ENCODE results near the gene TGM2. TPM values are rescaled to one million over a fixed set of nuclear protein-coding genes. Genes with fewer than 3 reads are reported as not detected.

TGM2 gene
- total RNA-seq, 1 donor from 2014 or later, result 135 TPM

DNA sequence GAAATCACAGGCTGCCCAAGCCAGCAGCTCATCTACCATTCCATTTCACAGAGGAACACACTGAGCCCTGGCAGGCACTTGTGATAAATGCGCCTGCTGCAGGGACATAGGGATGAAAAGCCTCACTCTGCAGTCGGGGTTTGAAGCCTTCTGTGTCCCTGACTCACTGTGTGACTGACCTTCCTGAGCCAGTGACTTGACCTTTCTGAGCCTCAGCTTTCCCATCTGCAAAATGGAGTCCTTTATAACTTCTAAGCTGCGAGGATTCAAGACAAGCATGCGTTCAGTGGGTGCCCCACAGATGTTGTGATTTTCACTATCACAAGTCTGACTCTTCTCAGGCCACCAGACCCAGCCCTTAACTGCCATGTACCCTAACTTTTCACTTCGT lies 5.5 kb downstream of the TGM2 start:
- Histone ChIP-seq H3K27me3 (ENCODE audit: control insufficient read depth, insufficient read depth, low read length) (no peaks in the 10 kb centered on the region), H3K4me3 (ENCODE audit: low read depth, low read length) (no peak overlapping the region), H3K36me3 (ENCODE audit: control insufficient read depth, insufficient read depth, low read length) (no peaks in the 10 kb centered on the region)
- no peak for DNase-seq (ENCODE audit: low read depth)
- TF ChIP-seq CTCF (IDR thresholded peaks at IDR 0.05; ENCODE audit: insufficient read depth, low read length, poor library complexity, severe bottlenecking), result no peak

GRCh38 chr20:38158701-38159351 lies 6.2 kb downstream of the TGM2 start:
- no peak for DNase-seq (ENCODE audit: low read depth)
- Histone ChIP-seq H3K4me3 (ENCODE audit: low read depth, low read length) (no peak overlapping the region), H3K36me3 (ENCODE audit: control insufficient read depth, insufficient read depth, low read length) (no peaks in the 10 kb centered on the region), H3K27me3 (ENCODE audit: control insufficient read depth, insufficient read depth, low read length) (no peaks in the 10 kb centered on the region)
- no peak for TF ChIP-seq CTCF (IDR thresholded peaks at IDR 0.05; ENCODE audit: insufficient read depth, low read length, poor library complexity, severe bottlenecking)

DNA sequence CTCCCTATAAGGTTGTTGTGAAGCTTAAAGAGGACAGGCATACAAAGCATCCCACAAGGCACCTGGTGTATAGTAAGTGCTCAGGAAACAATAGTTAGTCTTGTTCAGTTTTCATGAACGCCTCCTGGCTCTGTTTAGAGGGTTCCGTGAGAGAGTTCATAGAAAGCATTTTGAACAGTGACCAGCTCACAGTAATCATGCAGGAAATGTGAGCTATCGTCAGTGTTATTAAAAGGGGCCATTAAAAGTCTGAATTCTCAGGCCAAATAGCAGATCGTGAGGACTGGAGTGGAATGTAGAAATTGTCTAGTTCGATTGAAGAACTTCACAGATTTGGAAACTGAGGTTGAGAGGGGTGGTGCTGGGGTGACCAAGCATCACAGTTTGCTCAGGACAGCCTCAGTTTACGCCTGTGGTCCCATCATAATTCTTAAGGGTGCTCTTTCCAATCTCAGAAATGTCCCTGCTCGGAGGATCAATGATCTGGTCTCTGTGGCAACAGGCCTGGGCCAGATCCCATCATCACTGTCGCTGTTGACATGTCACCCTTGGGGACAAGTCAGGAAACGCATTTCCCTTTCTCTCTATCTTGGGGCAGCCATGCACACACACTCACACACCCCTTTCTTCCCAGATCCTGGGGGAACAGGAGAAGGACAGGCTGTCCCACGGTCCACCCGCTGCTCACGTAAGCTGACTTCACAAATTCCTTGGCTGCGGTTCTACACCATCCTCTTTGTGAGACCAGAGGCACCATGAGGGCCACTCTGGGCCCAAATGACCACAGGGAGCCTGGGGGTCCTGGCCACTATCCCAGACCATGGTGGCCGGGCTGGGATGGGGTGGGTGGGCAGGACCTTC lies 7.2 kb downstream of the TGM2 start:
- no peaks in the 10 kb centered on the region for H3K36me3 ChIP-seq (ENCODE audit: control insufficient read depth, insufficient read depth, low read length)

GRCh38 chr20:38156888-38157634 lies 8.0 kb downstream of the TGM2 start:
- Histone ChIP-seq H3K4me3 (ENCODE audit: low read depth, low read length) (no peak overlapping the region), H3K27me3 (ENCODE audit: control insufficient read depth, insufficient read depth, low read length) (no peaks in the 10 kb centered on the region), H3K36me3 (ENCODE audit: control insufficient read depth, insufficient read depth, low read length) (no peaks in the 10 kb centered on the region)
- no peak for TF ChIP-seq CTCF (IDR thresholded peaks at IDR 0.05; ENCODE audit: insufficient read depth, low read length, poor library complexity, severe bottlenecking)
- DNase-seq (ENCODE audit: low read depth), result no peak

More for the DNA sequence above, 7.2 kb downstream of the TGM2 start:
- no peak for TF ChIP-seq CTCF (IDR thresholded peaks at IDR 0.05; ENCODE audit: insufficient read depth, low read length, poor library complexity, severe bottlenecking)
- no peaks in the 10 kb centered on the region for H3K27me3 ChIP-seq (ENCODE audit: control insufficient read depth, insufficient read depth, low read length)
- H3K4me3 ChIP-seq (ENCODE audit: low read depth, low read length), result no peak overlapping the region
- no peak for DNase-seq (ENCODE audit: low read depth)

DNA sequence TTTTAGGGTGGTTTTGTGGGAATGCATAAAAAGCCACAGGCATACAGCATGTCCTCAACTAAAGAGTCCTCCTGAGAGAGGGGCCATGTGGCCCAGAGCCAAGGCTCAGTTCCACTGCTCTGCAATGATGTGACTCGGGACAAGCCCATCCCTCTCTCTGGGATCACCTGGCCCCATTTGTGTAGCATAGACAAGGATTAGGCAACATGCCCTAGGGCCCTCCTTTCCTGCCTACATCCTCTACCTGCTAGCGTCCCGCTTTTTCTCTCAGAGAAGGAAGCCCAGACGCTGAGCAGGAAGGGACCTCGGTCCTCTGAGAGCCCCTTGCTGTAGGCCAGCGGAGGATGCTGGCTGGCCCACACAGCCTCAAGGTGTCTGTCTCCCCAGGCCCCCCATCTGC lies 8.8 kb downstream of the TGM2 start:
- Histone ChIP-seq H3K4me3 (ENCODE audit: low read depth, low read length) (no peak overlapping the region), H3K27me3 (ENCODE audit: control insufficient read depth, insufficient read depth, low read length) (no peaks in the 10 kb centered on the region), H3K36me3 (ENCODE audit: control insufficient read depth, insufficient read depth, low read length) (no peaks in the 10 kb centered on the region)
- DNase-seq (ENCODE audit: low read depth), result no peak
- TF ChIP-seq CTCF (IDR thresholded peaks at IDR 0.05; ENCODE audit: insufficient read depth, low read length, poor library complexity, severe bottlenecking), result no peak

Data from kidney epithelial cell (primary cell).